Panc1 (cell line): Measurements from ENCODE around the gene OMA1.

Experiments
- POLR2AphosphoS5 ChIP-seq: IDR thresholded peaks from 2 replicates; pipeline ENCODE4 v1.6.1; 2012; ENCODE audit warnings: mild to moderate bottlenecking, low read depth, low read length, moderate library complexity
- SIN3A ChIP-seq: IDR thresholded peaks from 2 replicates; pipeline ENCODE4 v1.6.1; 2012; ENCODE audit warnings: low read depth, mild to moderate bottlenecking, low read length, moderate library complexity, borderline replicate concordance; ENCODE audit not compliant: insufficient read depth
- TF ChIP-seq, protein P1 (sequence below): fragments of 450-650 bp; IDR thresholded peaks from 2 replicates; pipeline ENCODE4 v1.5.1; 2017; ENCODE audit warnings: mild to moderate bottlenecking
- TF ChIP-seq, protein P2 (sequence below), 2 experiments: IDR thresholded peaks; 2 replicates each; pipeline ENCODE4 v1.6.1; 2011 to 2012; ENCODE audit warnings: low read depth in 2 of 2, control low read depth in 1 of 2, low read length in 1 of 2, mild to moderate bottlenecking in 1 of 2, moderate library complexity in 1 of 2; ENCODE audit not compliant: insufficient read depth in 1 of 2

DNA sequence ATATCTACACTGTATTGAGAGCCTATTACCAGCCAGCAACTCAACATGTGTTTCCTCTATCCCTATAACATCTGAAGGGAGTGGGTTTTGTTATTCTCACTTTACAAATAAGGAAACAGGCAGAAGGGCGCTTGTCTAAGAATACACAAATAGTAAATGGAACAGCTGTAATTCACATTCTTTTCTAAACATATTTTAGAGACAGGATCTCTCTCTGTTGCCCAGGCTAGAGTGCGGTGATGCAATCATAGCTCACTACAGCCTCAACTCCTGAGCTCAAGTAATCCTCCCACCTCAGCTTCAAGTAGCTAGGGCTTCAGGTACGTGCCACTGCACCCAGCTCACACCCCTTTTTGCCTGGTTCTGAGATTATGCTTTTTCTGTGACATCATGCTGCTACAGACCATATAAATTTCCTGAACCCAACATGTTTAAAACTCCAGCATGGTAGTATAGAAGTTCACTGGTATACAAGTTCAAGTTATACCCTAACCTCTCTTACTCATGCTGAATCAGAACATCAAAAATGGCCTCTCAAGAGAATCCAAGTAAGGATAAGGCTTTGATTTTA lies 39.1 kb upstream of the OMA1 start:
- TF ChIP-seq, protein P1, sequence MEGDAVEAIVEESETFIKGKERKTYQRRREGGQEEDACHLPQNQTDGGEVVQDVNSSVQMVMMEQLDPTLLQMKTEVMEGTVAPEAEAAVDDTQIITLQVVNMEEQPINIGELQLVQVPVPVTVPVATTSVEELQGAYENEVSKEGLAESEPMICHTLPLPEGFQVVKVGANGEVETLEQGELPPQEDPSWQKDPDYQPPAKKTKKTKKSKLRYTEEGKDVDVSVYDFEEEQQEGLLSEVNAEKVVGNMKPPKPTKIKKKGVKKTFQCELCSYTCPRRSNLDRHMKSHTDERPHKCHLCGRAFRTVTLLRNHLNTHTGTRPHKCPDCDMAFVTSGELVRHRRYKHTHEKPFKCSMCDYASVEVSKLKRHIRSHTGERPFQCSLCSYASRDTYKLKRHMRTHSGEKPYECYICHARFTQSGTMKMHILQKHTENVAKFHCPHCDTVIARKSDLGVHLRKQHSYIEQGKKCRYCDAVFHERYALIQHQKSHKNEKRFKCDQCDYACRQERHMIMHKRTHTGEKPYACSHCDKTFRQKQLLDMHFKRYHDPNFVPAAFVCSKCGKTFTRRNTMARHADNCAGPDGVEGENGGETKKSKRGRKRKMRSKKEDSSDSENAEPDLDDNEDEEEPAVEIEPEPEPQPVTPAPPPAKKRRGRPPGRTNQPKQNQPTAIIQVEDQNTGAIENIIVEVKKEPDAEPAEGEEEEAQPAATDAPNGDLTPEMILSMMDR = no peak
- TF ChIP-seq, protein P2, sequence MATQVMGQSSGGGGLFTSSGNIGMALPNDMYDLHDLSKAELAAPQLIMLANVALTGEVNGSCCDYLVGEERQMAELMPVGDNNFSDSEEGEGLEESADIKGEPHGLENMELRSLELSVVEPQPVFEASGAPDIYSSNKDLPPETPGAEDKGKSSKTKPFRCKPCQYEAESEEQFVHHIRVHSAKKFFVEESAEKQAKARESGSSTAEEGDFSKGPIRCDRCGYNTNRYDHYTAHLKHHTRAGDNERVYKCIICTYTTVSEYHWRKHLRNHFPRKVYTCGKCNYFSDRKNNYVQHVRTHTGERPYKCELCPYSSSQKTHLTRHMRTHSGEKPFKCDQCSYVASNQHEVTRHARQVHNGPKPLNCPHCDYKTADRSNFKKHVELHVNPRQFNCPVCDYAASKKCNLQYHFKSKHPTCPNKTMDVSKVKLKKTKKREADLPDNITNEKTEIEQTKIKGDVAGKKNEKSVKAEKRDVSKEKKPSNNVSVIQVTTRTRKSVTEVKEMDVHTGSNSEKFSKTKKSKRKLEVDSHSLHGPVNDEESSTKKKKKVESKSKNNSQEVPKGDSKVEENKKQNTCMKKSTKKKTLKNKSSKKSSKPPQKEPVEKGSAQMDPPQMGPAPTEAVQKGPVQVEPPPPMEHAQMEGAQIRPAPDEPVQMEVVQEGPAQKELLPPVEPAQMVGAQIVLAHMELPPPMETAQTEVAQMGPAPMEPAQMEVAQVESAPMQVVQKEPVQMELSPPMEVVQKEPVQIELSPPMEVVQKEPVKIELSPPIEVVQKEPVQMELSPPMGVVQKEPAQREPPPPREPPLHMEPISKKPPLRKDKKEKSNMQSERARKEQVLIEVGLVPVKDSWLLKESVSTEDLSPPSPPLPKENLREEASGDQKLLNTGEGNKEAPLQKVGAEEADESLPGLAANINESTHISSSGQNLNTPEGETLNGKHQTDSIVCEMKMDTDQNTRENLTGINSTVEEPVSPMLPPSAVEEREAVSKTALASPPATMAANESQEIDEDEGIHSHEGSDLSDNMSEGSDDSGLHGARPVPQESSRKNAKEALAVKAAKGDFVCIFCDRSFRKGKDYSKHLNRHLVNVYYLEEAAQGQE (IDR thresholded peaks at IDR 0.05; ENCODE audit: insufficient read depth in 1 of 2, low read depth in 2 of 2, low read length in 1 of 2) = no peak
- TF ChIP-seq POLR2AphosphoS5 (no peak), SIN3A (no peak)
